Endothelial cell of umbilical vein (primary cell): ENCODE measurements around the gene BCAR1. TPM values are rescaled to one million over a fixed set of nuclear protein-coding genes. Genes with fewer than 3 reads are reported as not detected.

Experiments used
- BruUV-seq: library from RNA; stranded (reverse); fragments of 400-500 nt; replicated peaks from 2 replicates; lab custom pipeline; 2021; lab: Mats Ljungman, UMichigan
- CTCF ChIA-PET: fragments of 300-600, 350-600 bp; sonication (Branson Sonifier 250); formaldehyde crosslinking; loops from one replicate; lab custom pipeline; 2021; ENCODE audit warnings: antibody characterized with exemption, inconsistent platforms; lab: Charles Lee
- POLR2A ChIA-PET: fragments of 300-600, 350-600 bp; sonication (Branson Sonifier 250); formaldehyde crosslinking; loops from one replicate; lab custom pipeline; 2021; ENCODE audit warnings: antibody characterized with exemption, inconsistent platforms; lab: Charles Lee
- DNase-seq: peaks from one replicate; pipeline ENCODE4 v3.0.0-alpha.2; 2011; ENCODE audit warnings: low read depth, low spot score
- FAIRE-seq: peaks from 2 replicates; lab custom pipeline; 2011; peaks lifted over from hg19 to GRCh38; lab: Jason Lieb, UNC
- H2AFZ ChIP-seq: 2 replicates; pipeline ENCODE4 v1.6.0; 2012; ENCODE audit warnings: low read depth, low read length, control low read depth, inconsistent platforms
- H3K27ac ChIP-seq: 2 replicates; pipeline ENCODE4 v1.5.1; 2011; ENCODE audit warnings: low read depth, mild to moderate bottlenecking, control low read depth, low read length, moderate library complexity; ENCODE audit not compliant: insufficient read depth
- H3K27me3 ChIP-seq, 2 experiments: 2 replicates each; pipeline versions ENCODE4 v1.6.0 to v1.6.1; 2011; ENCODE audit warnings: low read length in 2 of 2, mixed read lengths in 1 of 2; ENCODE audit not compliant: control insufficient read depth in 2 of 2, insufficient read depth in 2 of 2
- H3K36me3 ChIP-seq, 2 experiments: 2 replicates in 1 of 2; 3 replicates in 1 of 2; pipeline ENCODE4 v1.5.1; 2011; ENCODE audit warnings: low read length in 2 of 2, mild to moderate bottlenecking in 1 of 2, moderate library complexity in 1 of 2; ENCODE audit not compliant: control insufficient read depth in 2 of 2, insufficient read depth in 2 of 2; ENCODE audit errors: extremely low read depth in 1 of 2
- H3K4me1 ChIP-seq: 3 replicates; pipeline ENCODE4 v1.5.1; 2011; ENCODE audit warnings: mild to moderate bottlenecking, low read length; ENCODE audit not compliant: control insufficient read depth, insufficient read depth; ENCODE audit errors: extremely low read depth
- H3K4me2 ChIP-seq: 2 replicates; pipeline ENCODE4 v1.6.1; 2011; ENCODE audit warnings: low read length, control low read depth, mixed read lengths; ENCODE audit not compliant: insufficient read depth
- H3K4me3 ChIP-seq, 3 experiments: fragments of 200-600 bp in 1 of 3; sonication (generic), shearing (Covaris generic) in 1 of 3; replicated peaks in 1 of 3; 2 replicates each; pipeline ENCODE4 v1.5.1; 2011 to 2016; ENCODE audit warnings: control low read depth in 3 of 3, low read length in 3 of 3, mild to moderate bottlenecking in 2 of 3, inconsistent platforms in 1 of 3, low read depth in 1 of 3, moderate library complexity in 1 of 3; ENCODE audit not compliant: insufficient read depth in 1 of 3
- H3K79me2 ChIP-seq: 2 replicates; pipeline ENCODE4 v1.6.0; 2012; ENCODE audit warnings: low read length, inconsistent platforms; ENCODE audit not compliant: control insufficient read depth, insufficient read depth
- H3K9ac ChIP-seq: replicated peaks from 2 replicates; pipeline ENCODE3; 2011; ENCODE audit warnings: low read length, control low read depth; ENCODE audit not compliant: insufficient read depth; ENCODE audit errors: extremely low read depth
- H3K9me1 ChIP-seq: replicated peaks from 3 replicates; pipeline ENCODE4 v1.6.0; 2011; ENCODE audit warnings: mild to moderate bottlenecking, low read length; ENCODE audit not compliant: control insufficient read depth, insufficient read depth; ENCODE audit errors: extremely low read depth
- H3K9me3 ChIP-seq: replicated peaks from 2 replicates; pipeline ENCODE4 v1.5.1; 2012; ENCODE audit warnings: low read length, inconsistent platforms; ENCODE audit not compliant: control insufficient read depth, insufficient read depth
- H4K20me1 ChIP-seq: replicated peaks from 2 replicates; pipeline ENCODE3; 2011; ENCODE audit warnings: mild to moderate bottlenecking, low read length; ENCODE audit not compliant: control insufficient read depth, insufficient read depth; ENCODE audit errors: extremely low read depth
- FOS ChIP-seq: IDR thresholded peaks from 2 replicates; pipeline ENCODE4 v1.6.1; 2011; ENCODE audit warnings: mild to moderate bottlenecking, low read length, moderate library complexity, borderline replicate concordance; ENCODE audit not compliant: insufficient read depth
- GATA2 ChIP-seq: IDR thresholded peaks from 2 replicates; pipeline ENCODE4 v1.7.0; 2011; ENCODE audit warnings: low read depth, mild to moderate bottlenecking, moderate library complexity, mixed read lengths, low read length; ENCODE audit not compliant: insufficient read length, insufficient read depth
- POLR2A ChIP-seq: IDR thresholded peaks from 2 replicates; pipeline ENCODE4 v1.6.1; 2012; ENCODE audit warnings: low read depth, mild to moderate bottlenecking, control low read depth, low read length
- POLR2AphosphoS5 ChIP-seq: IDR thresholded peaks from 2 replicates; pipeline ENCODE4 v1.6.1; 2012; ENCODE audit warnings: low read depth, mild to moderate bottlenecking, control low read depth, low read length, moderate library complexity; ENCODE audit not compliant: insufficient read depth
- dilution Hi-C: fragments of 300-500 bp; cut with MboI; formaldehyde crosslinking; loops from one replicate; pipeline ENCODE4 v1.15.0; 2019; ENCODE audit warnings: low sequenced_read_pairs; ENCODE audit not compliant: extremely low pct_ligation_motif_present
- intact Hi-C: fragments of 100-400 bp; cut with micrococcal nuclease; formaldehyde crosslinking; loops from one replicate; pipeline ENCODE4 v1.10.0; 2022
- polyA plus RNA-seq, 4 experiments: library from polyadenylated mRNA; depleted of rRNA in 3 of 4; stranded (reverse) in 3 of 4; unstranded in 1 of 4; fragments of >200 nt; gene quantifications; 2 replicates each; pipeline versions ENCODE4 v1.2.1 to v1.2.3, GENCODE V29; 2011 to 2012; ENCODE audit warnings: missing spikeins in 1 of 4
- total RNA-seq: library from RNA; stranded (reverse); gene quantifications from 2 replicates; pipeline ENCODE4 v1.2.3, GENCODE V29; 2021
- TF ChIP-seq, protein P1 (sequence below): IDR thresholded peaks from 2 replicates; pipeline ENCODE4 v1.6.1; 2011; ENCODE audit not compliant: insufficient read depth, insufficient read length
- TF ChIP-seq, protein P2 (sequence below), 2 donors: IDR thresholded peaks; 1 replicate in 1 of 2; 2 replicates in 1 of 2; pipeline ENCODE4 v1.5.1; 2011; ENCODE audit warnings: low read length in 2 of 2, mild to moderate bottlenecking in 2 of 2, moderate library complexity in 2 of 2, control low read depth in 1 of 2, inconsistent platforms in 1 of 2, low read depth in 1 of 2; ENCODE audit not compliant: insufficient read depth in 1 of 2; ENCODE audit errors: extremely low read depth in 1 of 2

The BCAR1 gene
- total and polyA plus RNA-seq, 2 donors (not counting 3 experiments of a cell fraction or from before 2014, with no cell fraction given), result 171 to 267 TPM

DNA sequence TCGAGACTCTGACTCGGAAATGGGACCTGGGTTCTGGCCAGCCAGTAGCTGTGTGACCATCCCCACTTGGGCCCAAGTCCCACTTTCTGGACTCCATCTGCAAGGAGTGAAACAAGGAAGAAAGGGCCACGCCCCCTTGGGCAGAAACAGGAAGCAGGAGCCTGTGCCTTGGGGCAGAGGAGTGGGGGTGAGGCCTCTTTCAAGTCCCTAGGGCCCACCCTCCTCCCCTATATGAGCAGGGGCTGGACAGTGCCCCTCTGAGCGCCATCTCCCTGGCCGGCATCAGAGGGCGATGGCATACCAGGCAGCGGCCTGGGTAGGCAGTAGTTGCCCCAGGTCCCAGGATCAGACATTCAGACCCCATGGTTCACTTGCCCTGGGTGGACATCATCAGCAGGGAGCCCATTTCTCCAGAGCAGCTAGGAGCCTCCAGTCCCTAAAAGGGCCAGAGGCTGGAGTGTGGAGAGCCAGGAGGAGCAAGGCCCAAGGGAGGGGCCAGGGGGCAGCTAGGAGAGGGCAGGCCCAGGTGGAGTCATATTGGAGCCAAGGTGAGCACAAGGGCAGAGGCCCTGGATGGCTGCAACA, 7.1 kb downstream of the BCAR1 start:
- H3K9me3 ChIP-seq, result no peaks in the 10 kb centered on the region
- peak overlapping the region; percentile 87 for H3K9ac ChIP-seq
- TF ChIP-seq FOS, result no peak
- TF ChIP-seq POLR2AphosphoS5, result peak; percentile 38
- TF ChIP-seq, protein P1, sequence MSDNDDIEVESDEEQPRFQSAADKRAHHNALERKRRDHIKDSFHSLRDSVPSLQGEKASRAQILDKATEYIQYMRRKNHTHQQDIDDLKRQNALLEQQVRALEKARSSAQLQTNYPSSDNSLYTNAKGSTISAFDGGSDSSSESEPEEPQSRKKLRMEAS, result no peak
- TF ChIP-seq, protein P2, sequence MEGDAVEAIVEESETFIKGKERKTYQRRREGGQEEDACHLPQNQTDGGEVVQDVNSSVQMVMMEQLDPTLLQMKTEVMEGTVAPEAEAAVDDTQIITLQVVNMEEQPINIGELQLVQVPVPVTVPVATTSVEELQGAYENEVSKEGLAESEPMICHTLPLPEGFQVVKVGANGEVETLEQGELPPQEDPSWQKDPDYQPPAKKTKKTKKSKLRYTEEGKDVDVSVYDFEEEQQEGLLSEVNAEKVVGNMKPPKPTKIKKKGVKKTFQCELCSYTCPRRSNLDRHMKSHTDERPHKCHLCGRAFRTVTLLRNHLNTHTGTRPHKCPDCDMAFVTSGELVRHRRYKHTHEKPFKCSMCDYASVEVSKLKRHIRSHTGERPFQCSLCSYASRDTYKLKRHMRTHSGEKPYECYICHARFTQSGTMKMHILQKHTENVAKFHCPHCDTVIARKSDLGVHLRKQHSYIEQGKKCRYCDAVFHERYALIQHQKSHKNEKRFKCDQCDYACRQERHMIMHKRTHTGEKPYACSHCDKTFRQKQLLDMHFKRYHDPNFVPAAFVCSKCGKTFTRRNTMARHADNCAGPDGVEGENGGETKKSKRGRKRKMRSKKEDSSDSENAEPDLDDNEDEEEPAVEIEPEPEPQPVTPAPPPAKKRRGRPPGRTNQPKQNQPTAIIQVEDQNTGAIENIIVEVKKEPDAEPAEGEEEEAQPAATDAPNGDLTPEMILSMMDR (IDR thresholded peaks at IDR 0.05; ENCODE audit: extremely low read depth in 1 of 2, insufficient read depth in 1 of 2, low read depth in 1 of 2, low read length in 2 of 2), result peak in 1 of 2 donors; percentile 9
- no peak for TF ChIP-seq GATA2
- TF ChIP-seq POLR2A, result peak; percentile 41
- H2AFZ ChIP-seq, result no peak overlapping the region
- CTCF ChIA-PET, result interaction anchor here (0.8 to 3.0 kb wide), 11 partner anchors 8 to 158 kb away, joined by 3 to 32 read pairs (median 6); no protein-coding TSS in a partner anchor
- no peaks in the 10 kb centered on the region for H4K20me1 ChIP-seq
- H3K27ac ChIP-seq, result peak overlapping the region; percentile 92
- no peak overlapping the region for H3K4me3 ChIP-seq
- peak overlapping the region; percentile 54 for H3K4me2 ChIP-seq
- no TSS peak for BruUV-seq
- H3K4me1 ChIP-seq, result peaks cover 61% of the 10 kb centered on the region
- dilution Hi-C loops, result no loop called here
- no peaks in the 10 kb centered on the region for H3K9me1 ChIP-seq
- DNase-seq (peak; percentile 62), FAIRE-seq (peak; percentile 91)
- H3K36me3 ChIP-seq, result peaks cover under 1 to 37% of the 10 kb centered on the region in 2 experiments
- intact Hi-C loops, result loop anchor here (1.0 to 2.0 kb wide), 3 partner anchors 38 to 158 kb away; no protein-coding TSS in a partner anchor
- no peaks in the 10 kb centered on the region for H3K27me3 ChIP-seq
- H3K79me2 ChIP-seq, result peaks cover 96% of the 10 kb centered on the region
- POLR2A ChIA-PET, result interaction anchor here (1.9 to 2.0 kb wide), 2 partner anchors 11 to 141 kb away, joined by 5 to 7 read pairs; no protein-coding TSS in a partner anchor
